ENCODE measurements around the gene IL21R.
"Not testable (repeated sequence)": the region's sequence is repeated elsewhere in the genome, so short reads cannot be mapped to it uniquely, and the experiment has no call there.

IL21R gene

DNA sequence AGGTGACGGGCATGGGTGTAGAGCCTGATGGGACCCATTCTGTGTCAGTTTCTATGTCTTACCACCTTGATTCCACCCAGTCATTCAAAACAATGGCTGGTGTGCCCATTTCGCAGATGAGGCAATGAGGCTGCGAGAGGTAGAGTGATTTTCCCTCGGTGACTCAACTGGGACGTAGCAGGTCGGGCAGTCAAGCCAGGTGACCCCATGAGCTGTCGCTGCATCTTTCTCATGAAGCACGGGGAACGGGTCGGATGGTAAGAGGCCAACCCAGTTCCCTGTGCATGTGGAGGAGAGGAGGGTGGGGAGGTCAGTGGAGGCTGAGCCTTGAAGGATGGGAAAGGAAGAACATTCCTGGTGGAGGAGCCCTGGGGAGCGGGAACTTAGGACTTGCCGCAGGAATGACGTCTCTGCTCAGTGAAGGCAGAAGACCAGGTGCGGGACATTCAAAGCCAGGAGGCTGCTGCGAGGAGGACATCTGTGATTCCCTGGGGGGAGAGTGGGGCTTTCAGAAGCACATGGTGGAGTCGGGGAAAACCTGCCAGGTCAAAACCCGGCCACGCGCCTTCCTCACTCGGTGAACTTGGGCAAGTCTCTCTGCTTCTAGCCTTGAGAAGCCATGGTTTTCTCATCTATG is 1.1 kb downstream of the IL21R start:
- DNase-seq: peak; percentile 15

DNA sequence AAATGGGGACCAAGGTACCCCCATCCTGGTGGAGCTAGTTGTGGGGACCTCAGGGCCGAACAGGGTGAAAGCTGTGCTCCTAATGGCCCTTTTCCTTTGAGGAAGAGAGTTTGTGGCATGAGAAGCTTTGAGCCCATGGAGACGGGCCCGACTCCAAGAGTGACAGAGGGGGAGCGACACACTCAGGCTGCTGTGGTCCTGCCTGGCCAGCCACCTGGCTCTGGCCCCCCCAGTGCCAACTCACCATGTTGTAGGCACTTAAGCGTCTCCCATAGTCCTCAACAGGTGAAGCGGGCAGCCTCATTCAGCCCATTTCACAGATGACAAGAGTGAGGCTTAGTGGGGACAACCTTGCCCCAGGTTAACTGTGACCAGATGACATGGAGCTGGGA is 1.6 kb downstream of the IL21R start:
- no peak for DNase-seq

DNA sequence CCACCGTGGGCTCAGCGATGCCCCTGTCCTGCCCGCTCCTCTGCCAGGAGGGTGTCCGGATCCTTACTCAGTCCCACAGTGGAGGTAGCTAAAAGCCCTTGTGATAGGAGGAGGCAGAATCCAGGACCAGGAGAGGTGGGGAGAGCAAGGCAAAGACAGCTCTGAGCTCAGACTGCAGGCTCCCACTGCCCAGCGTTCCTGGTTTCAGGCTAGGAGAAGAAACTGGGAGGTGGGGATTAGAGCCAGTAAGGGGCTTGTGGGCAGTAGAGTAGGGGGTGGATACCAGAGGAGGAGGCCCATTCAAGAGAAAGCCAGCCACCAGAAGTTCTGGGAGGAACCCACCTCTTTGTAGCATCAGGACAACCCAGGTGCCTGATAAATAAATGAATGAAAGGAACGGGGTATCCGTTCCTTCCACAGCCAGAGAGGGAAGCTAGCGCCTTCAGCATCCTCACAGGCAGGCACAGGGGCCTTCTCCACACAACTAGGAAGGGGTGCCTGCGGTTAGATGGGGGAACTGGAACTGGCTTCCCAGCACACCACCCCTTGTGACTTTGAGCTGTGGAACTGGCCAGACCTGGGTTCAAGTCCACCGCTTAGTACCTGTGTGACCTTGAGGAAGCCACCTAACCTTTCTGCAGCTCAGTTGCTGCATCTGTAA is 2.3 kb downstream of the IL21R start:
- DNase-seq: no peak

DNA sequence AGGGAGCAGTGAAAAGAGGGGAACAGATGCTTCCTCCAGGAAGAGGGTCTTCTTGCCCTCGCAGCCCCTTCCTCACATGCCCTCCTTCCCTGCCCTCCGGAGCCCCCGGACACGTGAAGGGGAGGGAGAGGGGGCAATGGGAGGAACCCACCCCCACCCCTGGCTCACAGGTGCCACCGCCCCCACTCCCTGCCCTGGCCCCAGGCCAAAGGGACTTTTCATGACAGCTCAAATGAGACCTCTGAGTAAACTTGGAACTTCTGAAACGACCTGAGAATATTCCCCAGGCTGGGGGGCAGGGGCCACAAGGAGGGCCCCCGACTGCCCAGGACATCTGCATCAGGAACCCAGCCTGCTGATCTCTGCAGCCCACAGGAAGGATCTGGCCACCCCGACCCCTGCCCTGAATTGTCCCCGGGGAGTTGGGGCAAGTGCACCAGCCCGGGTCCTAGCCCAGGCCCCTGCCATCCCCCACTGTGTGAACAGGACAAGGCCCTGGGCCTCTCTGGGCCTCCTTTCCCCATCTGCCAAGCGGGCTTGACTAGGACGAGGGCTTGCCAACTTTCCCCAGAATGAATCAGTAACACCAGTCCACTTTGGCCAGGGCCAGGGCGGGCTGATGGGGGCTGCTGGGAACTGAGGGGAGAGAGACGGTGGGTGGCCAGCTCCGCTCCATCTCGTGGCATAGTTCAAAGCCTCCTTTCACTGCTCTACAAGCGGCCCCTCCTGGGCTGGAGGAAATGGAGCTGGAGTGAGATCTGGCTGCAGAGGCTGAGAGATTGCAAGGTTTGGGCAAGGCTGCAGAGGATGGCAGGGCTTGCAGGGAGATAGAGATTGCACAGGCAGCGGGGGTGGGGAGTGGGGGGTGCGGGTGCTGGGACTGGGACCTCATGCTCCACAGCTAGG is 3.8 kb downstream of the IL21R start:
- DNase-seq: no peak

DNA sequence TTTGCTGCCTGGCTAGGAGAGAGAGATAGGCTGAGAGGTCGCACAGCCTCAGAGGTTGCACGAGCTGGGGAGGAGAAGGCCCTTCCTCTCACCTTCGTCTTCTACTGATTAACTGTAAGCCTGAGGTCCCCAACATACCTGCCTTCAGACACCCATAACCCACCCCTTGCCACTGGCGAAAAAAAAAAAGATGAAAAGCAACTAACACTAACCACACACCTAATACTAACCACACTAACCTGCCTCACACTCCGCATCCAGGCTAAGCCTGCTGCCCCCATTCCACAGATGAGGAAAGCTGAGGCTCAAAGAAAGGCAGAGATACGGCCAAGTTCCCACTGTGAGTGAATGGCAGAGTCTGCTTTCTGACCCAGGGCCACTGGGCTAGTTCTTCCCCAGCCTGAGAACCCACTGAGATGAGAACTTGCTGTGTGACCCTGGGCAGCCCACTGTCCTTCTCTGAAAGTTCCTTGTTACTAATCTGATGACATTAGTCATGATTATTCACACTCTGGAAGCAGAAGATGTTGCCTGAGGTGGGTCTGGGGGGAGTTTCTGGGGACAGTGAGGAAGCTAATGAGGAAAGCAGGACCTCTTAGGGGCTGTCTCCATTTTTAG is 4.6 kb downstream of the IL21R start:
- DNase-seq: no peak

DNA sequence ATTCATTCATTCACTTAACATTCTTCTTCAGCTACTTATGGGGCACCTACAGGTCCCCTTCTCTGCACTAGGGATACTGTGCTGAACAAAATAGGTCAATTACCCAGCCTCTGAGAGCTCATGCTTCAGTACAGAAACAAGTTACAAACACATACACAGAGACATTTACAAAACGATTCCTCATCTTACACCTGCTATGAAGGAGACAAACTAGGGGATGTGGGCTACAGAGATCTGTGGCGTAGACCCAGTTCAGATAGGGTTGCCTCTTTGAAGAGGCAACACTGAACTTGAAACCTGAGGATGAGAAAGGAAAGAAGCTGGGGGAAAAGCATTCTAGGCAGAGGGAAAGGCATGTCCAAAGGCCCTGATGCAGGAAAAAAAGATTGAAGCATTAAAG is 5.2 kb downstream of the IL21R start:
- peak; percentile 37 for DNase-seq

DNA sequence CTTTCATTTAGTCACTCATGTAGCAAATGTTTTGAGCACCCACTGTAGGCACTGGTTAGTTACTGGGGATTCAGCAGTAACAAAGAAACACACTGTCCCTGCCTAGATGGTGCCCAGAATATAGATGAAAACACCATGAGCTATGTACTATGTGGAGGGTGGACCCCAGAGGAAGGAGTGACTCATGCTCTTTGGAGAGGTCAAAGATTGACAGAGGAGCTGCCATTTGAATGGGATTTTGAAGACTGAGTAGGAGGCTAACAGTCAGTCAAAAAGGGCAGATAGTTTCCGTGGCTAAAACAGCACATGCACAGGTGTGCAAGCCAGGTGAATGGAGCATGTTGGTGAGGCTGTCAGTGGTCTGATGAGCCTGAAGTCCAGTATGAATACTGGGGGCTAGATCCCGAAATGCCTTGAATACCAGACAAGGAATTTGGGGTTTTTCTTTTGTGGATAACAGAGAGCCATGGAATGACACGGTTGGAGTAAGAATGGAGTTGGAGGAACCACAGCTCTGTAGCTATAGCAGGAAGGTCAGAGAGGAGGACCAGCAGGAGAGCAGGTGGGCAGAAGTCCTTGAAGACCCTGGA is 6.1 kb downstream of the IL21R start:
- DNase-seq: peak; percentile 13

DNA sequence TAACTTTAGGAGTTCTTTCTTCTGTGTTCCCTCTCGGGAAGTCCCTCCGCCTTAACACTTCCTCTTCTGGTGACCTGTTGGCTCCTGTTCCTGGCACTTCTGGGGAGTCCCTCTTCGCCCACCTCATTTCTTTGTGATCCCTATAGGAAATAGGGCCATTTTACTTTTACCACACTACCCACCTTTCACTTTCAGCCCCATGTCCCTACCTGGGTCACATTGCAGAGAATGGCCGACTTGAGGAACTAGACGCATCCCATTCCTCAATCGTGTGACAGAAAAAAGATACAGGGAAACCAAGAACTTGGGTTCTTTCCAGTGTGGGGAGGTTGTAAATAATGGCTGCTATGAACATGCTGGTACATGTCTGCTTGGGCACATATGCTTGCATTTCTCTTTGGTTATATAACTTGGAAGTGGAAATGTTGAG is 6.6 kb downstream of the IL21R start:
- DNase-seq: no peak

DNA sequence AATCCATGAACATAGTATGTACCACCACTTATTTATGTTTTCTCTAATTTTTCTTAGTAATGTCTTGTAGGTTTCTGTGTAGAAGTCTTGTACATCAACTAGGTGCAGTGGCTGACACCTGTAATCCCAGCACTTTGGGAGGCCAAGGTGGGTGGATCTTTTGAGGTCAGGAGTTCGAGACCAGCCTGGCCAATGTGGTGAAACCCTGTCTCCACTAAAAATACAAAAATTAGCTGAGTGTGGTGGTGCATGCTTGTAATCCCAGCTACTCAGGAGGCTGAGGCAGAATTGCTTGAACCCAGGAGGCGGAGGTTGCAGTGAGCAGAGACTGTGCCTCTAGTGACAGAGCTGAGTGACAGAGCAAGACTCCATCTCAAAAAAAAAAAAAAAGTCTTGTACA is 8.0 kb downstream of the IL21R start:
- not testable (repeated sequence) for DNase-seq

DNA sequence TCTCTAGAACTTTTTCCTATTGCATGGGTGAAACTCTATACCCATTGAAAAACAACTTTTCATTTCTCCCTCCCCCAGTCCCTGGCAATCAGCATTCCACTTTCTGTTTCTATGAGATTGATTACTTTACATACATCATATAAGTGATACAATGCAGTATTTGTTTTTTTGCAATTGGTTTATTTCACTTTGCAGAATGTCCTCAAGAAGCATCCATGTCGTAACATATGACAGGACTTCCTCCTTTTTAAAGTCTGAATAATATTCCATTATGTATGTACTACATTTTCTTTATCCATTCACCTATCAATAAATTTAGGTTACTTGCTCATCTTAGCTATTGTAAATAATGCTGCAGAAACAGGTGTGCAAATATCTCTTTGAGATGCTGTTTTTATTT is 8.8 kb downstream of the IL21R start:
- DNase-seq: no peak

DNA sequence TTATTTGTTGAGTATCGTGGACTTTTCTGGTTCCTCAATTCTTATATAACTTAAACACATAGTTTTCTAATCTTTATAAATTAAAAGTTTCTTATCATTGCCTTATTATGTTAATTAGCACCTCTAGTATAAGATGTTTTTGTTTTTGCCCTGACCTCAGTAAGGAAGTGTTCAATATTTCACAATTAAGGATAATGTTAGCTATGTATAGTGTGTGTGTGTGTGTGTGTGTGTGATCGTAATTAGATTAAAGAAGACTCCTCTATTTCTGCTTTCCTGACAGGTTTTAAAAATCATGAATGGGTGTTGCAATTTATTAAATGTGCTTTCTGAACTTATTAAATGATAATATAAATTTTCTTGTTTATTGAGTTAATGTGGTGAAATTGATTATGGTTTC is 12.0 kb downstream of the IL21R start:
- no peak for DNase-seq

DNA sequence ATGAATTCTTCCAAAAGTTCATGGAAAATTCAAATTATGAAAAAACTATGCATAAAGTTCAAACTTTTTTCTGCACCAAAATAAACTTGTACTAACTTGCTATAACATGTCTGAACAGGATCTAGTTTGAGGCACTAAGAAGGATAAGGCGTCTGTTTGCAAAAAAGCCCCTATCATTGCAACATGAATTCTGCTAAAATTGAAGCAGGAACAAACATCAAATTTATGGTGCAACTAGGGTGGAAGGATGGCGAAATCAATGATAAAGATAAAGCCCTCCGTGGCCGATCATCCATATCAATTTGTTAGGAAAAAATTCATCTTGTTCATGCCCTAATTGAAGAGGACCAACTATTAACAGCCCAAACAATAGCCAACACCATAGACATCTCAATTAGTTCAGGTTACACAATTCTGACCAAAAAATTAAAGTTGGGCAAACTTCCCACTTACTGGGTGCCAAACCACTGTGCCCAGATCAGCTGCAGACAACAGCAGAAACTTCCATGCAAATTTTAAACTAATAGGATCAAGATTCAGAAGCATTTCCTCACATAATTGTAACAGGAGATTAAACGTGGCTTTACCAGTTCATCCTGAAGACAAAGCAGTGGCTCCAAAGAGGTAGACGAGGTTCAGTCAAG is 12.9 kb downstream of the IL21R start:
- DNase-seq: no peak

DNA sequence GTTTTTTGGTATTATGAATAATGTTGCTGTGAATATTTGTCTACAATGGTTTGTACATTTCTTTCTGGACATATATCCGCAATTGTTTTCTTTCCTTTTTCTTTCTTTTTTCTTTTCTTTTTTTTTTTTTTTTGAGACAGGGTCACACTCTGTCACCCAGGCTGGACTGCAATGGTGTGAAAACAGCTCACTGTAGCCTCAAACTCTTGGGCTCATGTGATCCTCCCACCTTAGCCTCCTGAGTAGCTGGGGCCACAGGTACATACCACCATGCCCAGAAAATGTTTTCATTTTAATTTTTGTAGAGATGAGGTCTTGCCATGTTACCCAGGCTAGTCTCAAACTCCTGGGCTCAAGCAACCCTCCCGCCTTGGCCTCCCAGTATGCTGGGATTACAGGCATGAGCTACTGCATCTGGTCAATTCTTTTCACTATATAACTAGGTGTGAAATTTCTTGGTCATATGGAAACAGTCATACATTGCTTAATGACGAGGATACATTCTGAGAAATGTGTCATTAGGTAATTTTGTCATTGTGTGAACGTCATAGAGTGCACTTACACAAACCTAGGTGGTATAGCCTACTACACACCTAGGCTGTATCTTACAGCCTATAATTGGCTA is 15.2 kb downstream of the IL21R start:
- DNase-seq: no peak

DNA sequence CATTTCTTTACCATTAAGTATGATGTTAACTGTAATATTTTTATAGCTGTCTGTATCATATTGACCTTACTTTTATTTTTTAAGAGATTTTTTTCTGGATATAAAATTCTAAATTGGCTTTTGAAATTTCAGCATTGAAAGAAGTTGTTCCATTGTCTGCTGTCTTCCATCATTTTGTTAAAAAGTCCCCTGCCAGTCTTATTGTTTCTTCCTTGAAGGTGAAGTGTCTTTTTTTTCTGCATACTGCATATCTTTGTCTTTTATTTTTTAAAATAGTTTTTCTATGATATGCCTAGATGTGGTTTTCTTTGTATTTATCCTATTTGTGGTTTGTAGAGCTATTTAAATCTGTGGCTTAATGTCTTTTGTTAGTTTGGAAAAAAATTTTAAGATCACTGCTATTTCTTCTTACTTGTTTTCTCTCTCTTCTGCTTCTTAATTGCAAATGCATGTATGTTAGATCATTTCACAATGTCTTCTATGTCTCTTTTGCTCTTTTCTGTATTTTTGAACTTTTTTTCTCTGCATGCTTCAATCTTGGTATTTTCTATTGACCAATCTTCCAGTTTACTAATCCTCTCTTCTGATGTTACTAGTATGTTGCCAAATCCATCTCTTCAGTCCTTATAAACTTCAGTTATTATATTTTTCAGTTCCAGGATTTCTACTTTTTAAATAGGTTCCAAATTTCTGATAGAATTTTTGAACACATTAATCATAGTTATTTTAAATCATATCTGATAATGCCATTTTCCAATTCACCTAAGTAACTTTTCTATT is 20.2 kb downstream of the IL21R start:
- DNase-seq: no peak

DNA sequence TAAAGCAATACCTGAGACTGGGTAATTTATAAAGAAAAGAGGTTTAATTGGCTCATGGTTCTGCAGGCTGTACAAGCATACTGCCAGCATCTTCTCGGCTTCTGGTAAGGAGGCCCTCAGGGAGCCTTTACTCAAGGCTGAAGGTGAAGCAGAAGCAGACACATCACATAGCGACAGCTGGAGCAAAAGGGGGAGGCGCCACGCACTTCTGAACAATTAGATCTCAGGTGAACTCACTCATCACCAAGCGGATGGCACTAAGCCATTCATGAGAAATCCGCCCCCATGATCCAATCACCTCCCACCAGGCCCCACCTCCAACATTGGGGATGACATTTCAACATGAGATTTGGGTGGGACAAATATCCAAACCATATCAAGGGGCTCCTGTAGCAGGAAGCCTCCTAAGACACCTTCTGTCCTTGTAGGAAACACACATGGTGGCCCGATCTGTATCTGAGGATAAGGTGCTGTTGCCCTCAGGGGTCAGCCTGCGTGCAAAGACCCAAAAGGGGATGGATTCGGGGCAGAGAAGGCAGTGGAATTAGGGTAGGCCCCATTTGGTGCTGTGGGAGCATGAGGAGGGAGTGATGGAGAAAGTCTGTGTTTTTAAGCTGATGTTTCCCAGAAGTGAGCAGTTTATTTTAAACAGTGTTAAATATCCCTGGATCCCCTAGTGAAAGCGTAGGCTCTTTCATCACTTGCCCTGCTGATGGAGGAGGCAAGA is 23.0 kb downstream of the IL21R start:
- DNase-seq: no peak

DNA sequence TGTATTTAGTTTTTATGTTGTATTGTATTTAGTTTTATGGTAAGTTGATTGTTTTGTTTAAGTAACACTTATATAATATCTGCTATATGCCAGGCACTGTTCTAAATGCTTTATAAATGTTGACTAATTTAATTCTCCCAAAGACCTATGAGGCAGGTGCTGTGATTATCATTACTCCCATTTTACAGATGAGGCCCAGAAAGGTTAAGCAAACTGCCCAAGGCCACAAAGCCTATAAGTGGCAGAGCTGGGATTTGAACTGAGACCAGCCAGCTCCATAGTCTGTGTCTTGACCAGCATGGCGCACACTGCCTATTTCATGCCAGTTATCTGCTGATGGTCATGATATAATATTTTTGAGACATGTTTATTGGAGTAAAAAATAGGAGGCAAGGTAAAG is 24.0 kb downstream of the IL21R start:
- no peak for DNase-seq

DNA sequence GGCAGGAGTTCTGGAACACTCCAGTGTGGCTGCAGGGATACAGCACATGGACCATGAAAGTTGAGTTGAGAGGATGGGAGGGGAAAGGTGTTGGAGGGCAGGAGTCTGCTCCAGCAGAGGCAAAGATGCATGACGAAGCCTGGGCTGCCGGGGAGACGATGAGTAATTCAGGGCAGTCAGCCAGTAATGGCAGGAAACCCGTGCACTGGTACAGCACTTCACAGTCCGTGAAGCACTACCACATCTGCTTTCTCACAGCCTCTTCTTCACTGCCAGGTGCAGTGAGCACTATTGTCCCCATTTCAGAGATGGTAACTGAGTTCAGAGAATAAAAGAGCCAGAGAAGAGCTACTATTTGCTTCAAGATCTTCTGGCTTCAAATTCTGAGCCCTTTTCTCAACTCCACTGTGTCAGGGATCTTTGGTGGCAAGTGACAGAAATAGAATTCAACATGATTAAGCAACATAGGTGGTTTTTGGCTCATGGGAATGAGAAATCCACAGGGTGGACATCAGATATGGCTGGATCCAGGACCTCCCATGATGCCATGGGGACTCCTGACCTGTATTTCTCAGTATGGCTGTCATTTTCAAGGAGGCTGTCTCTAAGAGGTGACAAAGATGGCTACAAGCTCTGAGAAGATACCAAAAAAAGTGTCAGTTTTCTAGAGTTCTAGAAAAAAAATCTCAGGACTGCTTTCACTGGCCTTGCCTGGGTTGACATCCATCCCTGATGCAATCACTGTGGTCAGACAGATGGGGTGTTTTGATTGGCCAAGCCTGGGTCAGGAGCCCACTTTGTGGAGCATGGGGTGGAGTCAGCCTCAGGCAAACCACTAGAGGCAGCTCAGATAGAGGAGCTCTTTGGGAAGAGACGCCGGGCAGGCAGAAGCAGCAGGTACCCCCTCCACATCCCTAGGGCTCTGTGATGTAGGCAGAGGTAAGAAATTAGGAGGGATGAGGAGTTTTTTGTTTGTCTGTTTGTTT is 24.7 kb downstream of the IL21R start:
- DNase-seq: peak; percentile 60

DNA sequence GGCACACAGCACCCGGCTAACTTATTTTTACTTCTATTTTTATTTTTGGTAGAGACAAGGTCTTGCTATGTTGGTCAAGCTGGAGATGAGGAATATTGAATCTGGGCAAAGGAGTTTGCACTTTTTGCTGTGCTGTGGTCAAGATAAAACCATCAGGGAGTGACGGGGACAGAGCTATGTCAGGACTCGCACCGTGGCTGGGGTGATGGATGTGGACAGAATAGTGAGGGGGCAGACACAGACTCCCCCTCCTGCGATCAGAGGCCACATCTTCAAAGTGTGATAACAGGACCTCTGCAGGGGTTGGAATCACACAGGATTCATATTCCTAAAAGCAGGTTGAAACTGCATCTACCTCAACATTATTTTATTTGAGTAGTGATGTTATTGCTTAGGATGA is 25.6 kb downstream of the IL21R start:
- no peak for DNase-seq
